Measurements from ENCODE around the gene FRG1. TPM values are rescaled to one million over a fixed set of nuclear protein-coding genes. Genes with fewer than 3 reads are reported as not detected.

FRG1 gene
- total RNA-seq, 2 donors from 2014 or later: 38.8 to 54.0 TPM

Other genes with a start within 250 kb of the FRG1 start
- gene FRG2, start 86.4 kb downstream of the FRG1 start, total RNA-seq: not detected
- not detected for gene DBET, start 123.6 kb downstream of the FRG1 start, total RNA-seq
- gene DUX4, start 232.9 kb downstream of the FRG1 start, total RNA-seq: not detected

Measured in T-helper 17 cell (primary cell).